HUDEP-2 (cell line): ENCODE data around the gene AGK.
"Not testable (repeated sequence)": the region's sequence is repeated elsewhere in the genome, so short reads cannot be mapped to it uniquely, and the experiment has no call there.

Experiments used
- DNase-seq, 76 experiments: peaks; one replicate each; lab custom pipeline; 2025; ENCODE audit not compliant: unreplicated experiment in 76 of 76; lab: John Stamatoyannopoulos, UW

AGK gene

DNA sequence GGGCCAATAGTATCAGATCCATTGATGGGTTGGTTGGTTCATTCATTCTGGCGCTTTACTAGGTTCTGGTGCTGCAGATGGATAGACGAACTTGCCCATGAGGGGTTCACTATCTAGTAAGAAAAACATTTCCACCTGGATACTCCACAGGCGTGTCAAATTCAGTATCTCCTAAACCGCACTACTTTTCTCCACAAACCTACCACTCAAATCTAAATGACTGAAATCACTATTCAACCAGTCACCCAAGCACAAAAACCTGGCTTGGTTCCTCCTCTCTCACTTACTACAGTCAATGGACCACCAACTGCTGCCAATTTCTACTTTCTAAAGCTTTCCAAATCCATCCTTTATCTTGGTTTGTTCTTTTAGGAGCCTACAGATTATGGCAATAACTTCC is 572 bp downstream of the AGK start:
- DNase-seq: no peak

DNA sequence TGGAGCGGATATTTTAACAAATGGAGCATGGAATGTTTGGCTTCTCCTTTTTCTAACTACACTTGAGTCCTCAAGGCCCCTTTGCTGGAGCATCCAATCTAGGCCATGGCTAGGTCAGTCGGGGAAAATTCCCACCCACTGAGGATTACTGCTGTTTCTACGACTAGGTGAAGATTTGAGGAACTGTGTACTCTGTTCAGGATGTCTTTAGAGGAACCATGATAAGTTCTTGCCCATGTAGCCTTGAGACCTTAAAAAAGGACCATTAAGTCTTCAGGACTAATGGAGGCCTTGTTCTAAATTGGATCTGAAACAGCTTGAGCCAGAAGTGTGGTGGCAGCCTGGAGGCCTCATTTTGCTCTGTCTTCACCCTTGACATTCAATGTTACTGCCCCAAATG is 6.2 kb downstream of the AGK start:
- no peak for DNase-seq

GRCh38 chr7:141557831-141558531 is 6.8 kb downstream of the AGK start:
- not testable (repeated sequence) for DNase-seq

DNA sequence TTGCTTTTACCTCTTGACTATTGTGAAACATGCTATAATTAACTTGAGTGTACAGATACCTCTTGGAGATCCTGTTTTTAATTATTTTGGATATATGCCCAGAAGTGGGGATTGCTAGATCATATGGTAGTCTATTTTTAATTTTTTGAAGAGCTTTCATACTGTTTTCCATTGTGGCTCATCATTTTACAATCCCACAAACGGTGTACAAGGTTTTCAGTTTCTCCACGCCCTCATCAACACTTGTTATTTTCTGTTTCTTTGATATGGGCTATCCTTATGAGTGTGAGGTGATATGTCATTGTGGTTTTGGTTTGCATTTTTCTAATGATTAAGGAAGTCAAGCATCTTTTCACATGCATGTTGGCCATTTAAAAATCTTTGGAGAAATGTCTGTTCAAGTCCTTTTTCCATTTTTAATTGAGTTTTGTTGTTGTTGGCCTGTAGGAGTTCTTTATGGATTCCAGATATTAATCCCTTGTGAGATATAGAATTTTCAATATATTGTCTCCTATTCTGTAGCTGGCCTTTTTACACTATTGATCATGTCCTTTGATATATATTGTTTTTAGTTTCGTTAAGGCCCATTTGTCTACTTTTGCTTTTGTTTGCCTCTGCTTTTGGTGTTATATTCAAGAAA is 7.5 kb downstream of the AGK start:
- DNase-seq: no peak

- DNase-seq: no peak
Measured at GRCh38 chr7:141559961-141560360, 8.8 kb downstream of the AGK start.

GRCh38 chr7:141562036-141562435 is 10.8 kb downstream of the AGK start:
- no peak for DNase-seq

GRCh38 chr7:141562543-141562942 is 11.3 kb downstream of the AGK start:
- no peak for DNase-seq

DNA sequence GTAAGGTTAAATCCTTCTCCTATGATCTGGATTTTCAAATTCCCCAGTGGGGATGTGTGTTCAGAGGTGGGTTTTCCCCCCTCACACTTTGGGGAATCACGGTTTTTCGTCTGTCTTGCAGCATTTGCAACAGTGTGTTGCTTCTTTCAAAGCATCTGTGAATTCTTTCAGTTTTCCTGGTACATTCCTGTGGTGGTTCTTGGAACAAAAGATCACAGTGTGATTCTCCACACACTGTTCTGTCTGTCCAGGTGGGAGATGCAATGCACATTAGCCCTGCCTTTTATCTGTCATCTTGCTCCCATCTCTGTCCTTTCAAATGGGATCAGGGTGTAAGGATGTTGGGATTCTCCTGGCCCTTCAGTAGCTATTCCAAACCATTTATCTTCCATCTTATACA is 11.8 kb downstream of the AGK start:
- no peak for DNase-seq

GRCh38 chr7:141563956-141564623 is 12.9 kb downstream of the AGK start:
- DNase-seq: no peak

GRCh38 chr7:141567432-141567831 is 16.2 kb downstream of the AGK start:
- DNase-seq: no peak

- DNase-seq: no peak
Measured at GRCh38 chr7:141568227-141568626, 17.0 kb downstream of the AGK start.

DNA sequence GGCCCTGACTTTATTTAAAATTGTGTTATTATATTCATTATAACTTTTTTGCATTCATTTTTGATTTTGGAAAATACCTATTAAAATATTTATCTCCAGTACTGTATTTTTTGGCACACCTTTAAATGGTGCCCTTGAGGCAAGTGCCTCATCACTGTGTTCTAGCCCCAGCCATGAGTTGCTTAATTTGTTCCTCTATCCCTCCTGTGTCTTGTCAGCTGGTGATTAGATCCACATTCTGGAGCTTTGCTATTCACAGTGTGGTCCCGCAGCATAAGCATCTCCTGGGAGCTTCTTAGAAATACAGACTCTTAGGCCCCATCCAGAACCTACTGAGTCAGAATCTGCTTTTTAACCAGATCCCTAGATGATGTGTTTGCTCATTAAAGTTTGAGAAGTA is 19.8 kb downstream of the AGK start:
- no peak for DNase-seq

GRCh38 chr7:141572175-141572574 is 21.0 kb downstream of the AGK start:
- no peak for DNase-seq

- DNase-seq: no peak
Measured at GRCh38 chr7:141573511-141573910, 22.3 kb downstream of the AGK start.

DNA sequence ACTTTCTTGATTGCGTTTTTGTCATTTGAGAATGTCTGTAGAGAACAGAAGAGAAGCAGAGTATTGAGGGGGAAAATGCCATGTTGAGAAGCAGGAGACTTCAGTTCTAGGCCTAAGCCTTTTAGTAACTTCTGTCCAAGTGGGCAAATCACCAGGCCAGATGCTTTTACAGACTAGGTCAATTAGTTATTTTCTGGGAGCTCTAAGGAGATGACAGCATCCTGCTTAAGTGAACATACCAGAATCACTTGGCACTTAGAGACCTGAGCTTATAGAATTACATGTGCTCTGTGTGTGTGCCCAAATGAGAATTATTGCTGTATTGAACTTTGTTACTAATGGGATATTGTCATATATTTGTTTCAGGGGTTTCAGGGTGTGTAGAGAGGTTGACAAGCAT is 24.0 kb downstream of the AGK start:
- no peak for DNase-seq

- DNase-seq: no peak
Measured at GRCh38 chr7:141575654-141576448, 24.6 kb downstream of the AGK start.

DNA sequence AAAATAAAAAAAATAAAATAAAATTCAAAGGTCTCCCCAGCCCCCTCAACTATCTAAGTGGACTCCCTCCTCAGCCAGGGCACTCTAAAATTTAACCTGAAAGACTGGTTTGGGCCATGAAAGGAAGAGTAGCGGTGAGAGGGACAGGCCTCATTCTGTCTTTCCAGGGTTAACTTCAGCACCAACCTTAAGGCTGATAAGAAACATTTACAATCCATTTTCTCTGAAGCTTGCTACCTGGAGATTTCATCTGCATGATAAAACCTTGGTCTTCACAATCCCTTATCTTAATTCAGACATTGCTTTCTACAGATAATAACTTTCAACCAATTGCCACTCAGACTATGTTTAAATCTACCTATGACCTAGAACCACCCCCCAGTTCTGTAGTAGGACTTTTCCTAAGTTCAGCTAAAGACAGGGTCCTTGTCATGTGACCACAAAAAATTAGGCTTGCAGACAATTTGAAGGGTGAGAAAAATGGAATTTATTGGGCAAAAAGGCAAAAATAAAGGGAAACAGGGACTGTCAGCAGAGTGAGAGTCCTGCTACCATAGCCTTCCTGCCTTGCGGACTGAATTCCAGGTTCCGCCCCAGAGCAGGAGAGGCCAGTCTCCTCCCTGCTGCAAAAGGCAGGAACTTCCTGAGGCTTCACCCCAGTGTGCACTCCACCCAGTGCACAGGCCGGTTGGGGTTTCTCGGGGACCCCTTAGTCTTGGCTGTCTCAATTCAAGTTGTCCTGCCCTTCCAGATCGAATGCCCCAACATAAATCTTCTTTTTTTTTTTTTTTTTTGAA is 26.0 kb downstream of the AGK start:
- DNase-seq: no peak

DNA sequence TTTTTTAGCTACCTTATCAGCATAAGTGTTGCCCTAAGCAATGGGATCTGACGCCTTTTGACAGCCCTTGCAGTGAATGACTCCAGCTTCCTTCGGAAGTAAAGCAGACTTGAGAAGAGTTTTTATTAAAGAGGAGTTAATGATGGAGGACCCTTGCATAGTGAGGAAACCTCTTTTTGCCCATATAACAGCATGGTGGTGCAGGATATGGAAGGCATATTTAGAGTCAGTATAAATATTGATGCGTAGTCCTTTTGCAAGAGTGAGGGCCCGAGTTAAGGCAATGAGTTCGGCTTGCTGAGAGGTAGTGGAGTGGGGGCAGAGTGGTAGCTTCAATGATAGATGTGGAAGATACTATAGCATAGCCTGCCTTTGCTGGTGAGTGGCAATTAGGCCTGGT is 28.7 kb downstream of the AGK start:
- DNase-seq: not testable (repeated sequence)

- not testable (repeated sequence) for DNase-seq
Measured at GRCh38 chr7:141582063-141582462, 30.9 kb downstream of the AGK start.

GRCh38 chr7:141584935-141585334 is 33.7 kb downstream of the AGK start:
- no peak for DNase-seq
